HTR-8/SVneo (cell line): ENCODE data around the gene KLHL29.

Experiments used
- DNase-seq: peaks from one replicate; pipeline ENCODE4 v3.0.0; 2011; ENCODE audit warnings: low spot score, mixed read lengths; ENCODE audit not compliant: insufficient read length
- FAIRE-seq: peaks from 2 replicates; lab custom pipeline; 2011; peaks lifted over from hg19 to GRCh38; lab: Jason Lieb, UNC

KLHL29 gene

DNA sequence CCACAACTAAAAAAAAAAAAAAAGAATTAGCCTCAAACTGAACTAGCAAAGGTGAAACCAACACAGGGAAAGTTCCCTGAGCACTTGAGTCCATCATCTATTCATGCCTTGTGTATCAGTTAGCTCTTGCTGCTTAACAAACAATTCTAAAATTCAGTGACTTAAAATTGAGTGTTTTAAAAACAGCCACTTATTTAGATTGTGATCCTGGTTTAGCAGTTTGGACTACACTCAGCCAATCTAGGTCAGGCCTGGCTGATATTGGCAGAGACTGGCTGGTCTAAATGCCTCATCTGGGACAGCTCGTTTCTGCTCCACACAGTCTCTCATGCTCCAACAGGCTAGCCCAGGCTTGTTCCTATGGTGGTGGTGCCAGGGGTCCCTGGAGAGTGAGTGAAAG, 294.1 kb downstream of the KLHL29 start:
- DNase-seq (no peak), FAIRE-seq (no peak)

- no peak for FAIRE-seq
- no peak for DNase-seq
Observed at GRCh38 chr2:23680951-23681350, 296.0 kb downstream of the KLHL29 start.

DNA sequence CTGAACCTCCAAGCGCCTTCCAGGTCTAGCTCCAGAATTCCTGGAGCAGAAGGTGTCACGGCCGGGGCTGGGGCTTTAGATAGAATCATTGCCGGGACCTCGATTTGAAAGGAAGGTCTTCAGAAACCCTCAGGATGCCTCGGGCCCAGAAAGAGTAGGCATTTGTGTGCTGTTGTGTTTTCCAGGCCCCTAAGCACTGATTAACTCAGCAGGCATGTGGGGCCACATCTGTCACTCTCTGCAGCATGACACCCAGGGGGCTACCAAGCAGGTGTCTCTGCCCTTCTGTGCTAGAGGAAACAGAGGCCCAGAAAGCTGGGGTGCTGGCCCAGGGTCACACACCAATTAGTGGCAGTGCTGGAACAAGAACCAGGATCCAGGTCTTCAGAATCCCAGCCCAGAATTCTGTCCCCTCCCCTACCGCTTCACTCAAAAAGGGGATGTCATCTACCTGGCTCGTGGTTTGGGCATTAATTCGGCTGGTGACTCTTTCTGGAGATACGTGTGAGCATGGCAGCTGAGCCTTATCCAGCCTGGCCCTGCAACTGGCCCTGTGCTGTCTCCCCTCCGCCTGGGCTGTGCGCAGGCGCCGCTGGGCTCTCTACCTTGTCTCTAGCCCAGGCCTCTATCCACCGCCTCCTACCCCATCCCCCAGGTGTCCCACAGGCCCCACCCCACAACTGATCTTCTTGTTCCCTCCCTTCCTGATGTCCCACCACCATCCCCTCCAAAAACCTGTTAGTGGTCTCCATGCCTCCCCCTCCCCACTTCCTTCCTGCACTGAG, 296.6 kb downstream of the KLHL29 start:
- no peak for DNase-seq
- FAIRE-seq: no peak

DNA sequence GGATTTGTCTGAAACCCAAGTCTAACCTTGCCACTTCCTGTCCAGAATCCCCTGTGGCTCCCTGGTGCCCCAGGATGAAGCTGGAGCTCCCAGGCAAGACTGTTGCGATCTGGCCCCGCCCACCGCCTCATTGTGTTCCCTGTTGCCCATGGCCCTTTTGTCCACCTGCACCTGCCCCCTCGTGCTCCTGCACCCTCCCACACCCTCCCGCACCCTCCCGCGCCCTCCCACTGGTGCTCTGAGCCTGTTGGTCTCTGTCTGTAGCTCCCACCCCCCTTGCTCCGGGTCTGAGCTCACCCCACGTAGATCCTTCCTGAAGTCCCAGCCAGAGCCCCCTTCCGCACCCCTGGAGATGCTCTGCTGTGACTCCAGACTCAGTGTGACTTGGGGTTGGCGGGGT, 297.5 kb downstream of the KLHL29 start:
- FAIRE-seq (no peak), DNase-seq (no peak)

GRCh38 chr2:23683001-23683400, 298.0 kb downstream of the KLHL29 start:
- DNase-seq (no peak), FAIRE-seq (no peak)

DNA sequence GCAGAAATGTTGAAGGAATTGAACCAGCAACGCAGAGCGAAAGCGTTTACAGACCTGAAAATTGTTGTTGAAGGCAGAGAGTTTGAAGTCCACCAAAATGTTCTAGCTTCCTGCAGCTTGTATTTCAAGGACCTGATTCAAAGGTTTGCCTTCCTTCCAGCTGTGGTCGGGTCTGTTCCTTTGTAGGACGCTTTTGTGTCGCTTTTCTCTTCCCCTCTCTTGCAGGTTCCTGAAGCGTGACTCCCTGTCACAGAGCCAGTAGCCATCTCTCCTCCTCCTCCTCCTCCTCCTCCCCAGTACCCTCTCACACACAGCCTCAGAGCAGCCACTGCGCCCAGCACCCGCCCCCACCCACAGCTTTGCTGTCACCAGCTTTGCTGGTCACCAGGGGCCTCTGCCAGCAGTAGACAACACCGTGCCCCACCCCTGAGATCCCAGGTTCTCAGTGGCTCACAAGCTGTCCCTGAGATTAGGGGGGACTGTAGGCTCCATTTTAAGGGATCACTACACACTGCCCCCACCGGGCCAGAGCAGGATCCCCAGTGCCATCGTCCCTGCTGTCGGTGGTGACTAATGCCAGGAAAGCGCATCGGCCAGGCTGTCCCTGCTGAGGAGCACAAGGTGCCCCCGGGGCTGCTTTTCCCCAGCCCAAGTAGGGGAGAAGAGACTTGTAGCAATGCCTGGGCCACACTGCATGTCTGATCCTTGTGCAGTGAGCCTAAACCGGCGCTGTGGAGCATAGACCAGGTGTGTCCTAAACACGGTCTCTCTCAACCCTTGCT, 299.6 kb downstream of the KLHL29 start:
- FAIRE-seq (no peak), DNase-seq (no peak)

DNA sequence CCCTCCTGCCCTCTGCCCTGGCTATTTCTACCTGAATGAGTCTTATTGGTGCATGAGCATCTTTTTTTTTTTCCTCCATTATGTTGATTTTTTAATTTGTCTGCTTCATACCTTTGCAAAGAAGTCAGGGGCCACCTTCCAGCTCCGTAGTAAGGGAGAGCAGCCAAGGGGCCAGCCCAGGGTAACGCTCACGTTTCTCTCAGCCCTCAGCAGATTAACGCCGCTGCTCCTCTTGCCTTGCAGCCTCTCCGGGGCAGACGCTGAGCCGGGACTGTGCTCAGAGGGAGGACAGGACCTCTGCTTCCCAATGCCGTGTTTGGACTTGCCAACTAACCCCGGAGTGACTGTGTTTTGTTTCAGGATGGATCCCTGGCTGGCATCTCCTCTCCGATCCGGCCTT, 300.2 kb downstream of the KLHL29 start:
- DNase-seq (no peak), FAIRE-seq (no peak)

- DNase-seq (no peak), FAIRE-seq (no peak)
Observed at GRCh38 chr2:23685706-23686105, 300.7 kb downstream of the KLHL29 start.

DNA sequence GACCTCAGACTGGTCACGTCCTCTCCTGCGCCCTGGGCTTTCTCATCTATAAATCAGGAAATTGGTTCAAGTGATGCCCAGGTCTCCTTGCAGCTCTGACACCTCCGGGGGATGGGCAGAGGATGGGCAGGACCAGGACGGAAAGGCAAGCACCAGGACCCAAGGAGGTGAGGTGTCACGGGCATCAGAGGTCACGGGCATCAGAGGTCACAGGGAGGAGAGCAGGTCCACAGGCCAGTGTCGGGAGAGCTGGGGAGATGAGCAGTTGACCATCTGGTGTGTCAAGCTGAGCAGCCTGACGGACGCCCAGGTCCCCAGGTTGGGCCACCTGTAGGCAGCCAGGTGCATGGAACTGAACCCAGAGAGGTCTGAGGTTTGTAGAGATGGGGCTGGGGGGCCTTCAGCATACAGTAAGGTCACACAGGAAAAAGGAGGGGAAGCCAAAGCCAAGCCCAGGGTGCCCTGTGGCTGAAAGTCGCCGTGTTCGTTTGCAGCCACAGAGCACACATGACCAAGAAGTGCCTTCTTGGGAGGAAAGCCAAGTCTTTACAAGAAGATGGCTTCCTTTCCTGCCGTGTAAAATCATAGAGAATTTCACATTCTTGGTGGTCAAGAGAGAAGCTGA, 301.5 kb downstream of the KLHL29 start:
- no peak for DNase-seq
- FAIRE-seq: no peak

DNA sequence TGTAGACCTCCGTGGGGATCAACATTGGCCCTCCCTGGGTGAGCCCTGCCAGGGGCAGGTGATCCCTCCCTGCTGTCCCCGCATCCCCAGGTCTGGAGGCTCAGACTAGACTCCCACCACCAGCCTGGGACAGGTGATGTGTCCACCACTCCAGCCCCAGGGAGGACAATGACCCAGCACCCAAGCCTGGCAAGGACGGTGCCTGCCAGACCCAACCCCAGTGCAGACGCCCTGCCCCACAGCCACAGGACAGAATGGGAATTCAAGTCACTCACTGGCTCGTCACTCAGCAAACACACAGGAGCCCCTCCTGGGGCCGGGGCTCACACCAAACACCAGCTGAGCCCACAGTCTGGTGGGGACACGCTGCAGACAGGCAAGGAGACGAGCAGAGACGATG, 302.2 kb downstream of the KLHL29 start:
- no peak for FAIRE-seq
- DNase-seq: no peak

- DNase-seq (no peak), FAIRE-seq (no peak)
Observed at GRCh38 chr2:23687713-23688112, 302.7 kb downstream of the KLHL29 start.

DNA sequence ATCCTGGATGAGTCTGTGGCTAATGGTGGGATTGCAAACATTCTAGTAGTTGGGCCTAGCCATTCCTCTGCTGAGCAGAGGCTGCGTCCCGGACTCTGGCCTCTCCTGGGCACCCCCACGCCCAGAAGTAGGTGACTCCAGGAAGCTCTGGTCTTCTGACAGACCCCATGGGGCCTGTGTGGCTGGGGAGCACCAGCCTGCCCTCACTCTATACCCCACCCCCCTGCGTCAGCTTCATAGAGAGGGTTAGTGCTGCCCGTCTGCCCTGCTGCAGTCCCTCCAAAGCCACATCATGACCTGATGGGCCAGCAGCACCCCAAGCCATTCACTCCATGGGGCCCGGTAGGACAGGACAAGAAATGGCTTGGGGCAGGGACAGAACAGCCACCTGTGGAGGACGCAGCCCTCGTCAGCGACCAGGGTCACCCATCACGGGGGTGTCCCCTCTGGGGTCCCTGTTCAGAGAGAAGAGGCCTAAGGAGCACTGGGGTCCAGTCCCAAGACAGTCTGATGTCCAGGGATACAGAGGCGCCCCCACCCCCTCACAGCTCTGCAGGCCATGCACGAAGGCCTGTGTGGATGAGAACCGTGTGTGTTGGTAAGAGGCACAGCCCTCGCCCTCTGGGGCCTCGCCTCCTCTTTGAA, 303.6 kb downstream of the KLHL29 start:
- DNase-seq: no peak
- FAIRE-seq: no peak

DNA sequence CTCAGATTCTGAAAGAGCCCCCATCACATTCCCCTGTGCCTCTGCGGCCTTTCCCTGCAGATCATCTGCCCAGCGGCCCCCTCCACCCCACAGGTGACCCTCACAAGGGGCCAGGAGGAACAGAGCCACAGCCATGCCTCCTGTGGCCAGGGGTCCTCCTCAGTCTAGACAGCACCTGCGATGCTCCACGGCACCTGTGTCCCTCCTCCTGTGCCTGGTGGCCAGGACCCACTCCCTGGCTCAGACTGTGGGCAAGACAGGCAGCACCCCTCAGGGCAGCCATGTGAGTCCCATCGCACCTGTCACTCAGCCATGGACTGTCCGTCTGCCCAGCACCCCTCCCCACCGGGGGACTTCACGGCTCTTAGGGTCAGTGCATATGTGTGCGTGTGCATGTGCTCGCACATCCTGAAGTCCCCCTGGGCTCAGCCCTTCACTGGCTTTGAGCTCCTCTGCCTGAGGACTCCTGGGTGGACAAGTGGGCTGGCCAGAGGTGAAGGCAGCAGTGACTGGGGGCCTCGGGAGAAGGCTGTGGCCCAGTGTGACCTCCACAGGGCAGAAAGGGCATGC, 304.2 kb downstream of the KLHL29 start:
- no peak for DNase-seq
- FAIRE-seq: no peak

- DNase-seq: no peak
- no peak for FAIRE-seq
Observed at GRCh38 chr2:23689891-23690290, 304.9 kb downstream of the KLHL29 start.

- FAIRE-seq (no peak), DNase-seq (no peak)
Observed at GRCh38 chr2:23690421-23691105, 305.6 kb downstream of the KLHL29 start.

- no peak for DNase-seq
- FAIRE-seq: no peak
Observed at GRCh38 chr2:23691106-23691470, 306.1 kb downstream of the KLHL29 start.

- no peak for DNase-seq
- FAIRE-seq: no peak
Observed at GRCh38 chr2:23691565-23691964, 306.6 kb downstream of the KLHL29 start.

- DNase-seq: no peak
- FAIRE-seq: no peak
Observed at GRCh38 chr2:23692263-23692662, 307.3 kb downstream of the KLHL29 start.

- DNase-seq: no peak
- no peak for FAIRE-seq
Observed at GRCh38 chr2:23692851-23693605, 308.0 kb downstream of the KLHL29 start.
